PC-3 (cell line): ENCODE measurements around the gene PPM1D.

Experiments used
- EZH2 ChIP-seq: fragments of 300-600 bp; sonication (generic); IDR thresholded peaks from one replicate; pipeline ENCODE4 v1.6.1; 2017; ENCODE audit warnings: antibody characterized with exemption, mild to moderate bottlenecking, low read length; ENCODE audit not compliant: unreplicated experiment
- EZH2phosphoT487 ChIP-seq: fragments of 300-600 bp; sonication (generic); IDR thresholded peaks from 2 replicates; pipeline ENCODE4 v1.6.1; 2018; ENCODE audit warnings: mild to moderate bottlenecking, antibody characterized with exemption, low read length, borderline replicate concordance
- TF ChIP-seq, protein P1 (sequence below): fragments of 300-600 bp; sonication (generic); conservative IDR thresholded peaks from 2 replicates; pipeline ENCODE4 v1.5.1; 2017; ENCODE audit warnings: antibody characterized with exemption, low read depth, mild to moderate bottlenecking, low read length

DNA sequence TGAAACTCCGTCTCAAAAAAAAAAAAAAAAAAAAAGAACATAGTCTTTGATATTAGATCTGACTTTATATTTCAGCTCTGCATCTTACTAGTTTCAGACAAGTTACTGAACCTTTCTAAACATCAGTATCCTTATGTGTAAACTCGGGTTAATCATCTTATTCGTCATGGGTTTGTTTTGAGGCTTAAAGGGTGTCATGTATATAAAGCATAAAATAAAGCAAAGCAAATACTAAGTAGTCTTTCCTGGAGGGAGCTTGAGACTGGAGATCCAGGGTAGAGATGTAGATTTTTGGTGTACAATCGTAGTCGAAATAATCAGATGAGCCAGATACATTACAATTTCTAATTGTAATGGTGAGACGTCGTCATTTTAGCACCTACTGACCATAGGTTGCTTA lies 85.4 kb downstream of the PPM1D start:
- TF ChIP-seq EZH2 = no peak
- TF ChIP-seq, protein P1, sequence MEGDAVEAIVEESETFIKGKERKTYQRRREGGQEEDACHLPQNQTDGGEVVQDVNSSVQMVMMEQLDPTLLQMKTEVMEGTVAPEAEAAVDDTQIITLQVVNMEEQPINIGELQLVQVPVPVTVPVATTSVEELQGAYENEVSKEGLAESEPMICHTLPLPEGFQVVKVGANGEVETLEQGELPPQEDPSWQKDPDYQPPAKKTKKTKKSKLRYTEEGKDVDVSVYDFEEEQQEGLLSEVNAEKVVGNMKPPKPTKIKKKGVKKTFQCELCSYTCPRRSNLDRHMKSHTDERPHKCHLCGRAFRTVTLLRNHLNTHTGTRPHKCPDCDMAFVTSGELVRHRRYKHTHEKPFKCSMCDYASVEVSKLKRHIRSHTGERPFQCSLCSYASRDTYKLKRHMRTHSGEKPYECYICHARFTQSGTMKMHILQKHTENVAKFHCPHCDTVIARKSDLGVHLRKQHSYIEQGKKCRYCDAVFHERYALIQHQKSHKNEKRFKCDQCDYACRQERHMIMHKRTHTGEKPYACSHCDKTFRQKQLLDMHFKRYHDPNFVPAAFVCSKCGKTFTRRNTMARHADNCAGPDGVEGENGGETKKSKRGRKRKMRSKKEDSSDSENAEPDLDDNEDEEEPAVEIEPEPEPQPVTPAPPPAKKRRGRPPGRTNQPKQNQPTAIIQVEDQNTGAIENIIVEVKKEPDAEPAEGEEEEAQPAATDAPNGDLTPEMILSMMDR = no peak
- TF ChIP-seq EZH2phosphoT487 = no peak
